Activated CD4-positive, alpha-beta T cell treated with anti-CD3 and anti-CD28 coated beads for 24 hours (primary cell): ENCODE measurements around the gene MAPK9.
"Not testable (repeated sequence)": the region's sequence is repeated elsewhere in the genome, so short reads cannot be mapped to it uniquely, and the experiment has no call there.

Experiments
- DNase-seq, 2 donors: peaks; one replicate each; pipeline ENCODE4 v3.0.0-alpha.2; 2020; ENCODE audit warnings: low read depth in 2 of 2

MAPK9 gene

GRCh38 chr5:180235077-180235476, 56.8 kb downstream of the MAPK9 start:
- no peak for DNase-seq

GRCh38 chr5:180234271-180234670, 57.6 kb downstream of the MAPK9 start:
- DNase-seq, result no peak

GRCh38 chr5:180233729-180234128, 58.2 kb downstream of the MAPK9 start:
- no peak for DNase-seq

GRCh38 chr5:180230017-180230416, 61.9 kb downstream of the MAPK9 start:
- no peak for DNase-seq

GRCh38 chr5:180222056-180222455, 69.8 kb downstream of the MAPK9 start:
- DNase-seq, result no peak

GRCh38 chr5:180217797-180218196, 74.1 kb downstream of the MAPK9 start:
- DNase-seq, result no peak

- DNase-seq, result no peak
Observed at GRCh38 chr5:180216646-180217171, 75.2 kb downstream of the MAPK9 start.

GRCh38 chr5:180215783-180216630, 75.9 kb downstream of the MAPK9 start:
- DNase-seq, result no peak

- DNase-seq, result no peak
Observed at GRCh38 chr5:180214870-180215770, 76.8 kb downstream of the MAPK9 start.

- no peak for DNase-seq
Observed at GRCh38 chr5:180213657-180214207, 78.2 kb downstream of the MAPK9 start.

GRCh38 chr5:180213256-180213600, 78.7 kb downstream of the MAPK9 start:
- no peak for DNase-seq

GRCh38 chr5:180212363-180213255, 79.3 kb downstream of the MAPK9 start:
- DNase-seq, result no peak

GRCh38 chr5:180211761-180212035, 80.2 kb downstream of the MAPK9 start:
- DNase-seq, result no peak

GRCh38 chr5:180210961-180211760, 80.7 kb downstream of the MAPK9 start:
- no peak for DNase-seq

- not testable (repeated sequence) for DNase-seq
Observed at GRCh38 chr5:180210077-180210476, 81.8 kb downstream of the MAPK9 start.

- DNase-seq, result peak; percentile 47 to 53
Observed at GRCh38 chr5:180209137-180209581, 82.7 kb downstream of the MAPK9 start, which contains the start of gene RASGEF1C. Gene RASGEF1C, minus strand, starts transcription at chr5:180209211. Its CDS starts 71,159 bp downstream, at chr5:180138052.

GRCh38 chr5:180208435-180209081, 83.3 kb downstream of the MAPK9 start:
- DNase-seq, result no peak

GRCh38 chr5:180208038-180208434, 83.8 kb downstream of the MAPK9 start:
- DNase-seq, result no peak

GRCh38 chr5:180207593-180207992, 84.3 kb downstream of the MAPK9 start:
- no peak for DNase-seq

- no peak for DNase-seq
Observed at GRCh38 chr5:180206993-180207392, 84.9 kb downstream of the MAPK9 start.
